22Rv1 (cell line): Measurements from ENCODE around the gene ALOX15.
A peak's percentile ranks its signal among the peaks of the same experiment; 100 is the strongest.
"Not testable (repeated sequence)": the region's sequence is repeated elsewhere in the genome, so short reads cannot be mapped to it uniquely, and the experiment has no call there.

ENCODE experiments used
- H3K27ac ChIP-seq: fragments of 450-650 bp; 2 replicates; pipeline ENCODE4 v1.5.1; 2017
- CTCF ChIP-seq: fragments of 450-650 bp; IDR thresholded peaks from 2 replicates; pipeline ENCODE4 v1.5.1; 2017; ENCODE audit warnings: mild to moderate bottlenecking
- ZFX ChIP-seq: fragments of 450-650 bp; IDR thresholded peaks from 2 replicates; pipeline ENCODE4 v1.6.1; 2017; ENCODE audit warnings: antibody characterized with exemption, borderline replicate concordance

Gene ALOX15

GRCh38 chr17:4594931-4595684 is 46.4 kb downstream of the ALOX15 start:
- TF ChIP-seq CTCF: peak; percentile 41
- no peak for TF ChIP-seq ZFX
- no peak overlapping the region for H3K27ac ChIP-seq

GRCh38 chr17:4594406-4594805 is 47.1 kb downstream of the ALOX15 start:
- no peak overlapping the region for H3K27ac ChIP-seq
- TF ChIP-seq ZFX (no peak), CTCF (no peak)

GRCh38 chr17:4593021-4593421 is 48.5 kb downstream of the ALOX15 start:
- TF ChIP-seq ZFX (no peak), CTCF (no peak)
- no peak overlapping the region for H3K27ac ChIP-seq

- no peak overlapping the region for H3K27ac ChIP-seq
- TF ChIP-seq CTCF (no peak), ZFX (no peak)
Measured at GRCh38 chr17:4592240-4593005, 49.1 kb downstream of the ALOX15 start.

GRCh38 chr17:4591529-4591928 is 49.9 kb downstream of the ALOX15 start:
- no peak for TF ChIP-seq ZFX
- no peak overlapping the region for H3K27ac ChIP-seq

- no peak for TF ChIP-seq CTCF
- TF ChIP-seq ZFX: no peak
- H3K27ac ChIP-seq: no peak overlapping the region
Measured at GRCh38 chr17:4590981-4591453, 50.5 kb downstream of the ALOX15 start.

- not testable (repeated sequence) for H3K27ac ChIP-seq
Measured at GRCh38 chr17:4590042-4590441, 51.4 kb downstream of the ALOX15 start.

GRCh38 chr17:4588898-4589625 is 52.4 kb downstream of the ALOX15 start:
- no peak overlapping the region for H3K27ac ChIP-seq
- TF ChIP-seq ZFX: no peak
- no peak for TF ChIP-seq CTCF
